Effector memory CD4-positive, alpha-beta T cell (primary cell): Measurements from ENCODE around the gene ASTN1.

ENCODE experiments used
- DNase-seq, 3 donors: peaks; one replicate each; pipeline ENCODE4 v3.0.0-alpha.2; 2020
- H3K27ac ChIP-seq: 2 replicates; pipeline ENCODE4 v1.7.0; 2013; ENCODE audit warnings: mild to moderate bottlenecking, low read length, moderate library complexity; ENCODE audit not compliant: insufficient read depth, poor library complexity, severe bottlenecking
- H3K27me3 ChIP-seq: replicated peaks from 2 replicates; pipeline ENCODE4 v1.7.0; 2013; ENCODE audit warnings: mild to moderate bottlenecking, low read length; ENCODE audit not compliant: insufficient read depth, control insufficient read depth, poor library complexity, severe bottlenecking
- H3K36me3 ChIP-seq: 2 replicates; pipeline ENCODE4 v1.7.0; 2013; ENCODE audit warnings: mild to moderate bottlenecking, low read length, moderate library complexity; ENCODE audit not compliant: control insufficient read depth, insufficient read depth
- H3K4me1 ChIP-seq: 2 replicates; pipeline ENCODE4 v1.7.0; 2013; ENCODE audit warnings: low read length, mild to moderate bottlenecking; ENCODE audit not compliant: control insufficient read depth, insufficient read depth, poor library complexity, severe bottlenecking
- H3K4me3 ChIP-seq: 2 replicates; pipeline ENCODE4 v1.7.0; 2013; ENCODE audit warnings: low read length, low read depth, mild to moderate bottlenecking; ENCODE audit not compliant: insufficient read depth, poor library complexity, severe bottlenecking
- H3K9me3 ChIP-seq: 2 replicates; pipeline ENCODE4 v1.7.0; 2013; ENCODE audit warnings: mild to moderate bottlenecking, low read length, moderate library complexity; ENCODE audit not compliant: control insufficient read depth

Gene ASTN1

GRCh38 chr1:176876966-176877515 lies 287.5 kb downstream of the ASTN1 start:
- H3K27ac ChIP-seq = no peak overlapping the region
- H3K36me3 ChIP-seq = no peaks in the 10 kb centered on the region
- DNase-seq = no peak
- H3K9me3 ChIP-seq = no peaks in the 10 kb centered on the region
- H3K4me1 ChIP-seq = no peaks in the 10 kb centered on the region
- H3K4me3 ChIP-seq = no peak overlapping the region
- H3K27me3 ChIP-seq = no peaks in the 10 kb centered on the region

- Histone ChIP-seq H3K27me3 (no peaks in the 10 kb centered on the region), H3K4me3 (no peak overlapping the region), H3K27ac (no peak overlapping the region), H3K36me3 (no peaks in the 10 kb centered on the region), H3K4me1 (no peaks in the 10 kb centered on the region), H3K9me3 (no peaks in the 10 kb centered on the region)
- no peak for DNase-seq
These were observed 294.9 kb downstream of the ASTN1 start for GRCh38 chr1:176869577-176869976.

- H3K36me3 ChIP-seq = no peaks in the 10 kb centered on the region
- no peak overlapping the region for H3K4me3 ChIP-seq
- no peaks in the 10 kb centered on the region for H3K9me3 ChIP-seq
- H3K4me1 ChIP-seq = no peaks in the 10 kb centered on the region
- H3K27me3 ChIP-seq = no peaks in the 10 kb centered on the region
- no peak overlapping the region for H3K27ac ChIP-seq
- DNase-seq = no peak
These were observed 298.3 kb downstream of the ASTN1 start for GRCh38 chr1:176866011-176866714.

GRCh38 chr1:176864211-176864610 lies 300.3 kb downstream of the ASTN1 start:
- no peak for DNase-seq
- H3K4me3 ChIP-seq = no peak overlapping the region

DNA sequence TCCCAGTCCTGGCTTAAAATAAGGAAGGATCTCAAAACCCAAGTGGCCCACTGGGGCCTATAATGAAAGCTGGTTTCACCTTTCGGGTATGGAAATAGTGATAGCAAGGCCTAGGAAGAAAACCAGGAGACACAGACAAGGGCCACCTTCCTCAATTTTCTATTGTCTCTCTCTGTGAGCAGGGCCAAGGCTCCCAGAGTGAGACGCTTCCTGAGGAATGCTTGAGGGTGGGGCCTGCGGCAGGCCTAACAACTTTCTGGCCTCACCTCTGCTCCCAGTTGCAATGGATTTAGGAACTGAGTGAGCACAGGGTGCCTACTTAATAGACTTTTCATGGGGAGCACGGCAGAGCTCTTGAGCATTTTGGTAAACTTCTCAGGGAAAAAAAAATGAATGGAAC lies 300.9 kb downstream of the ASTN1 start:
- Histone ChIP-seq H3K27me3 (no peaks in the 10 kb centered on the region), H3K9me3 (no peaks in the 10 kb centered on the region), H3K4me3 (no peak overlapping the region), H3K36me3 (no peaks in the 10 kb centered on the region), H3K4me1 (no peaks in the 10 kb centered on the region), H3K27ac (no peak overlapping the region)
- DNase-seq = no peak

More at GRCh38 chr1:176864211-176864610, 300.3 kb downstream of the ASTN1 start:
- no peaks in the 10 kb centered on the region for H3K36me3 ChIP-seq
- H3K27me3 ChIP-seq = no peaks in the 10 kb centered on the region
- no peaks in the 10 kb centered on the region for H3K9me3 ChIP-seq
- H3K27ac ChIP-seq = no peak overlapping the region
- no peaks in the 10 kb centered on the region for H3K4me1 ChIP-seq

DNA sequence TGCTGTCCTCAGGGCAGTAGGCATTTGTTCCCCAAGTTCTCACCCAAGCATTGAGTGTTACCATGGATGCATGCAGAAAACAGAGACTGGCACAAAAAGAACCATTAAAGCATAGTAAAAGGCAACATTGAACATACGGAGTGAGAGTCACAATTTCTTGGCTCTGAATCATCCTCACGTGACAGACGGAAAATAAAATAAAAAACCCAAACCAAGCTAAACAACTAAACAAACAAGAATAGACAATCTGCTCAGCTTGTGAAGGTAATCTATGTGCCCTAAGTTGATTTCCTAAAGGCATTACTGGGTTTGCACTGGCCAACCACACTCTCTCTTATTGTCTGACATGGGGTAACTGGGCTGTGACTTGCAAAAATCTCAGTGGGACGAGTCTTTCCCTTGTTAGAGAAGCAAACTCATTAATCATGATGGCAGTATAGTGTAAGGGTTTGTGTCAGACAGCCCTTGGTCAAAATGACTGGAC lies 306.0 kb downstream of the ASTN1 start:
- H3K36me3 ChIP-seq = no peaks in the 10 kb centered on the region
- no peak overlapping the region for H3K27ac ChIP-seq
- H3K4me3 ChIP-seq = no peak overlapping the region
- no peaks in the 10 kb centered on the region for H3K9me3 ChIP-seq
- DNase-seq = no peak
- H3K27me3 ChIP-seq = no peaks in the 10 kb centered on the region
- H3K4me1 ChIP-seq = no peaks in the 10 kb centered on the region

DNA sequence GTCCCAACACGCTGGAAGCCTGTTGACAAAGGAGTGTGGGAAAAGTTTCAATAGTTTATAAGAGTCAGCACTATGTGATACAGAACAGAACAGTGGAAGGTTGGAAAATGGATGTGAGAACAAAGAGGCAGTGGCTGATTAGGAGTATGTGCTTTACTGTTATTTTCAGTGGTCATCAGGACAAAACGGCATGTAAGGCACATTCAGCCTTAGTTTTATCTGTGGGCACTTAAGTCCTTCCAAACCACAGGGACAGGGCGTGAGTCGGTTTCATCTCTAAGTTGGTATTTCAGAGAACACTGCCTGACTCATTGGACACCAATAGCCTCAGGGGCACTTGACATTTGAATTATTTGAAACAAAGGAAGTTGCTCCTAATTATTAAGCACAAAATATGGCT lies 306.9 kb downstream of the ASTN1 start:
- Histone ChIP-seq H3K36me3 (no peaks in the 10 kb centered on the region), H3K27ac (no peak overlapping the region), H3K27me3 (no peaks in the 10 kb centered on the region), H3K4me1 (no peaks in the 10 kb centered on the region), H3K9me3 (no peaks in the 10 kb centered on the region), H3K4me3 (no peak overlapping the region)
- no peak for DNase-seq

- Histone ChIP-seq H3K4me3 (no peak overlapping the region), H3K9me3 (no peaks in the 10 kb centered on the region), H3K36me3 (no peaks in the 10 kb centered on the region), H3K27me3 (no peaks in the 10 kb centered on the region), H3K27ac (no peak overlapping the region), H3K4me1 (no peaks in the 10 kb centered on the region)
- no peak for DNase-seq
These were observed 309.5 kb downstream of the ASTN1 start for GRCh38 chr1:176854758-176855745.

GRCh38 chr1:176854121-176854520 lies 310.4 kb downstream of the ASTN1 start:
- no peak for DNase-seq
- H3K27me3 ChIP-seq = no peaks in the 10 kb centered on the region
- no peak overlapping the region for H3K27ac ChIP-seq
- H3K9me3 ChIP-seq = no peaks in the 10 kb centered on the region
- no peak overlapping the region for H3K4me3 ChIP-seq
- H3K36me3 ChIP-seq = no peaks in the 10 kb centered on the region
- no peaks in the 10 kb centered on the region for H3K4me1 ChIP-seq

DNA sequence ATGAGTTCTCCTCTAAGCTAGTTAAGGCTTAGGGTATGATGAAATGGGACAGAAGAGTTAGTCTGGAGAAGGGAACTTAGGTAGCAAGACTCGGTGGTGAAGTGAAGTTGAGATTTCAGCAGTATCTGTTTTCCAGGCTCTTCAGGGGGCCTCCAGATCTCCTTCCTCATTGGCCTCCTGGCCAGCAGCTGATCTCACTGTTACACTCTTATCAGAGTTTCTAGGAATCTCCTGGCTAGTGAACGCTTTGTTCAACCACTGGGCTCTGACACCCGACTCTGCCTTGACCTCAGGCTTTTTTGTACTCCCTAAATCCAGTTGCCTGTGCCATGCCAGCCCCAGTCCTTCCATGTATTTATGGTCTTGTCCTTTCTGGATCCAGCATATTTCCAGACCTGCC lies 311.0 kb downstream of the ASTN1 start:
- H3K27me3 ChIP-seq = no peaks in the 10 kb centered on the region
- no peak overlapping the region for H3K27ac ChIP-seq
- DNase-seq = no peak
- no peaks in the 10 kb centered on the region for H3K9me3 ChIP-seq
- H3K4me1 ChIP-seq = no peaks in the 10 kb centered on the region
- H3K4me3 ChIP-seq = no peak overlapping the region
- no peaks in the 10 kb centered on the region for H3K36me3 ChIP-seq
